NCI-H774 (cell line): ENCODE data around the gene WDR90.

ENCODE experiments used
- DNase-seq: peaks from one replicate; lab custom pipeline; 2025; lab: John Stamatoyannopoulos, UW

Gene WDR90

DNA sequence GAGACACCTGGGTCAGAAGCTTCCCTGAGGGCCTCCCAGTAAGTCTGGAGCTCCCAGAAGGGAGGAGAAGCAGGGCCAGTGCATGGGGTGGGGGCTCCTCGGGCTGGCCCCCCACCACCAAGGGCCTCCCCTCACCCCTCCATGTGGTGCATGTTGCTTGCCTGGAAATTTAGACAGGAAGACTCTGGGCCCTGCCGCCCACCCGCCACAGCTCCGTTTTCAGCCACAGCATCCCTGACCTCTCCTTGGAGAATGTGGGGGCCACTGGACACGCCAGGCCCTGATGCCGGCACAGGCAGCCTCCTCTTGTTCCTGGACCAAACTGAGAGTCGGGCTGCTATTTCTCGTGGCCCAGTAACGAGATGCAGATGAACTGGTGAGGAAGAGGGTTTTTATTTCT is 10.3 kb upstream of the WDR90 start:
- no peak for DNase-seq

DNA sequence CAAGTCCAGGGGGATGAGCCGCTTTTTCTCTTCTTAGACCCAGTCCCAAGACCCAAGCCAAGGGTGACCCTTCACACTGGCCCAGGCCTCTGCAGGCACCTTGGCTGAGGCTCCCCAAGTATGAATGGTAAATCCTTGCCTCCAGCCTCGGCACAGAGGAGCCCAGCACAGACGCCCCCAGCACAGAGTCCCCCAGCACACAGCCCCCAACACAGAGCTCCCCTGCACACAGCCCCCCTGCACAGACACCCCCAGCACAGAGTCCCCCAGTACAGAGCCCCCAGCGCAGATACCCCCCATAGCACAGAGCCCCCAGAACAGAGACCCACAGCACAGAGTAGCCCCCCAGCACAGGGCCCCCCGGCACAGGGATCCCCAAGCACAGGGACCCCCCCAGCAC is 8.6 kb upstream of the WDR90 start:
- no peak for DNase-seq

DNA sequence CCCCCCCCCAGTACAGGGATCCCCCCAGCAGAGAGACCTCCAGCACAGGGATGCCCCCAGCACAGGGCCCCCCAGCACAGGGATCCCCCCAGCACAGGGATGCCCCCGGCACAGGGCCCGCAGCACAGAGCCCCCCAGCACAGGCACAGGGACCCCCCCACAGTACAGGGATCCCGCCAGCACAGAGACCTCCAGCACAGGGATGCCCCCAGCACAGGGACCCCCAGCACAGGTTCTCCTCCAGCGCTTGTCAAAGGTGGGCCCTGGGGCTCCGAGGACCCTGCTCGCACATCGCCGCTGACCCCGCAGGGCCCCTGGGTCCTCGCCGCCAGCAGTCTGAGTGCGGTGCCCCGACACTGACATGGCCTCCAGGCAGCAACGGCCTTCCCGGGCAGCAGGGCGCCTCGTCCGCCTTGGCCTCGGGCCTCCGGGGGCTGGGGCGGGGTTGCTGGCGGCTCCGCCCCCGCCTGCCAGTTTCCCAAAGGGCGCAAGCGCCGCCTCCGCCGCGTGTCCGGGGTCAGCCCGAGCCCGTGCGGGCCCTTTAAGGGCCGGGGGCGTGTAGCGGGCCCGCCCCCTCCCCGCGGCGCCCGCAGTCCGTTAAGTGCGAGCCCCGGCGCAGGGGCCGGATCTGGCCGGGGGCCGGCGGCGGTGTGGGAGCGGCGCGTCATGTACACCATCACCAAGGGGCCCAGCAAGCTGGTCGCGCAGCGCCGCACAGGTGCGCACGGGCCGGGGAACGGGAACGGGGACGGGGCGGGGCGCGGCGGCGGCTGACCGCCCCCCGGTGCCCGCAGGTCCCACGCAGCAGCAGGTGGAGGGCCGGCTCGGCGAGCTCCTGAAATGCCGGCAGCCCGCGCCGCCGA is 7.6 kb upstream of the WDR90 start, which contains the start of gene MCRIP2:
MCRIP2 (plus strand) TSS at position 503 of the 863 bp plus-strand sequence; CDS start at position 667, 164 bp downstream.
- peak; percentile 58 for DNase-seq

DNA sequence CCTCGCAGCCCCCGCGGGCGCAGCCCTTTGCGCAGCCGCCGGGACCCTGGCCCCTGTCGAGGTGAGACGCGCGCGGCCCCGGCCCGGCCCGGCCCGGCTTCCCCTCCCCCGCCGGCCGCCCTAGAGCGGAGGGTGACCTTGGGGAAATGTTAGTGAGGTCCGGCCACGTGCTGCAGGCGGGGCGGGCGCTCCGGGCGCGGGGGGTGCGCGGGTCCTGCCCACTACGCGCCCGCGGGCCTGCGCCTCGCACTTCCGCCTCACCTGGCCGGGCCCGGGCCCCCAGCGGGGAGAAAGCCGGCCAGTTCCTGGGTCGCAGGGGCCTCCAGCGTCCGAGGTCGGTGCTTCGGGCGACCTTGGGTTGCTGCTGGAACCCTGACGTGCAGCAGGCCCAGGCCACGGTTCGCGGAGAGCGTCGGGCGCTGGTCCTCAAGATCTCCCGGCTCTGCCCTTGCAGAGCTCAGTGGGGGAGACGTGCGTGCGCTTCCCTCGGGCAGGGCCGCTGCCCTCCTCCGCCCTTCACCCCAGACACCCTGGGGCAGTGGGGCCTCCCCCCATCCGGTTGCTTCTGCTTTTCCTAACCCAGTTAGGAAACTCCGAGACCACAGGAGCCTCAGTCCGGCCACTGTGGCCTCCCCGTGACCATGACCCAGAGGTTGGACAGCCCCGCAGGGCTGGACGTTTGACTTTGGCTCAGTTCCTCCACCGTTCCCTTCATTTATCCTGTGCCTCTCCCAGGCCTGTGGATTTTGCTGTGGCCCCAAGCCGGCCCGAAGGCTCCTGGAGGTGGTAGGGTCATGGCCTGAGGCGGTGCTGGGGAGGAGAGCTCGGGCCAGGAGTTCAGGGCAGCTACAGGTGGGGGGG is 6.7 kb upstream of the WDR90 start:
- no peak for DNase-seq

DNA sequence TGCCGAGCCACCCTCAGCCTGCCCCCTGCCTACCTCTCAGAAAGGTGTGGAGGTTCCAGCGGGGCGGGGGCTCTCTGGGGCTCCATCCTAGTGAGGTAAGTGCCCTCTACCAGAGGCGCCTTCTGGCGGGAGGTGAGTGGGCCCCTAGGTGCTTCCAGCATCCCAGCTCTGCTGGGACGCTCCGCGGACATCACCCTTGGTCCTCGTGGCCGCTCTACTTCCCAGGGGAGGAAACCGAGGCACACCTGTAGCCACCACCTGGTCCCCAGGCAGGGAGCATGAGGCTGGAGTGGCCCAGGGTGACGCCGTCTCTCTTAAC is 6.2 kb upstream of the WDR90 start:
- DNase-seq, result no peak

DNA sequence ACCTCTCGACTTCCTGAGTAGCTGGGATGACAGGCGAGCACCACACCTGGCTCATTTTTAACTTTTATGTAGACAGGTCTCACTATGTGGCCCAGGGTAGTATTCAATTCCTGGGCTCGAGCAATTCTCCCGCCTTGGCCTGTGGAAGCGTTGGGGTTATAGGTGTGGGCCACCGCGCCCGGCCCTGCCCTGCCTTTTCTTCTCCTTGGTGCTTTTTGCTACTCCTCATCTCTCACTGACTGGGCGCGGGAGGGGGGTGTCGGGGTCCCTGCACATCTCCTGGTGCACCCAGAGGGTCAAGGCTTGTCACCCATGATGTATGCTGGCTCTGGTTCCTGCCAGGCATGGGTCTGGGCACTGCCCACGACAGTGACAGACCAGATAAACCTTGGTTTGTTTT is 4.6 kb upstream of the WDR90 start:
- no peak for DNase-seq

DNA sequence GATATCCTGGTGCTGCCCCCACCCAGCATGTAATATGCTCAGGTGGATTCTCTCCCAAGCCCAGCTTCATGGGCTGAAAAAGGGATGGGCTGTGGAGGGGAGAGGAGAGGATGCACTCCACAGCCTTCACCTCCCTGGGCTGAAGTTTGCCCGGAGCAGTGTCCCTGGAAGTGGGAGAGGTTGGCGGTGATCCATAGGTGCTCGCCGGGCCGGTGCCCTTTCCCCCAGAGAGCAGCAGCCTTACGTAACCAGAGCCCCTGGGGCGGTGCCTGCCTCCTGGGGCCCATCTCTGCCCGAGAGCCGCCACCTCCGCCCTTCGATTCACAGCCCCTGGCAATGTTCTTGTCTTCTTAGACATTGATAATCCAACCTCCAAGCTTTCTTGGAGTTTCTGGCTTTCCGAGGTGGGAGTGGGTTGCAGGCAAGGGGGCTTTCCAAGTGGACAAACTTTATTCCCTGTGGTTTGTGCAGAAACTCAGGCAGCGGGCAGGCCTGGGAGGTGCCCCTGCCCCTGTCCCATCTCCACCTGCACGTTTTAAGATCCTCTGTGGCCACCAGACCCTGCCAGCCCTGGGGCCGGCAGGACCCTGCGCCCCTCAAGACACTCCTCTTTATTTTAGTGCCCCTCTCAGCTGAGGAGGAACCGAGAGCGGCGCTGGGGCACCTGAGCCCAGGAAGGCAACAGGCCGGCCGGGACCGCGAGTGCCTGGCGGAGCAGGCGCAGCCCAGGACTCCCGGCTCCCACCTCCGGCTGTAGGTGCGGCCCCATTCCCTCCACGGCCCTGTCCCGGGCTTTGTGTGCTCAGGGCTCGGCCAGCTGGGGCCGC is 3.1 kb upstream of the WDR90 start:
- DNase-seq, result no peak

DNA sequence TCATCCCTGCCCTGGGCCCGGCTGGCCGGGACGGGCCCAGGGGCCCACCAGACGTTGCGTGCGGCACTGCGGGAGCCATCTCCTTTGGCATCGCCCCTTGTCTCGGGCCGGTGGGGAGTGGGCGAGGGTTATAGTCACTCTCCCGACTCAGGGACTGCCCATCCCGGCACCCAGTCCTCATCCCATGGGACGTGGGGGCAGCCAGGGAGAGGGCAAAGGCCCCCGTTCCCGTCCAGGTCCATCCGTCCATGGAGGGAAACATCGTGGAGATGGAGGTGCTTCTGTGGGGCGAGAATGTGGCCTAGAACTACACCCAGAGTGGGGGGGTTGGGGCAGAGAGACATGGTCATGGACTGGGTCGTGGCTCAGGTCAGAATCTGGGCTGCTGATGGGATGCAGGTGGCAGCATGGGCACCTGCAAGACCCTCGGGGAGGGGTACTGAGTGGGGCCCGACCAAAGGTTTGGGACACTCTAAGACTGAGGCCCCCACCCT is 2.4 kb upstream of the WDR90 start:
- no peak for DNase-seq

DNA sequence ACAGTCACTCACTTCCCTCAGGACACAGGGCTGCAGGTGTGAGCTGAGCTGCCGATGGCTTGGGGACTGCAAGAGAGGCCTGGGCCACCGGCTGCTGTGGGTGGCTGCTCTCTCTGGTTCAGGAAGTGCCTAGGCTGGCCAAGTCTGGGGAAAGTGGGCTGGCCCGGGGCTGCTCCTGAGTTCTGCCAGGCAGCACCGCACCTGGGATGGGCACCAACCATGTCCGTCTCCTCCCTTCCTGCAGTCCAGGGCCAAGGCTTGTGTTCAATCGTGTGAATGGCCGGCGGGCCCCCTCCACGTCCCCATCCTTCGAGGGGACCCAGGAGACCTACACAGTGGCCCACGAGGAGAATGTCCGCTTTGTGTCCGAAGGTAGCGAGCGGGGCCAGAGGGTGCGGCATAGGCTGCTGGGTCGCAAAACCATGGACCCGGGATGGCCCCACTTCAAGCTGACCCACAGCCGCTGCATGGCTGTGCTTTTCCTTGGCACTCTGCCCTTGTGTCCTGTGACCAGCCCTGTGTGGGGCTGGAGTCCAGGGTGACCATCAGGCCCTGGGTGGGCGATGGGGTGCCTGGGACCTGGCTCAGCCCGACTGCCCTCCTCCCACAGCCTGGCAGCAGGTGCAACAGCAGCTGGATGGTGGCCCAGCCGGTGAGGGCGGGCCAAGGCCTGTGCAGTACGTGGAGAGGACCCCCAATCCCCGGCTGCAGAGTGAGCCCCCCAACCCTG is 1.8 kb upstream of the WDR90 start:
- DNase-seq, result no peak

DNA sequence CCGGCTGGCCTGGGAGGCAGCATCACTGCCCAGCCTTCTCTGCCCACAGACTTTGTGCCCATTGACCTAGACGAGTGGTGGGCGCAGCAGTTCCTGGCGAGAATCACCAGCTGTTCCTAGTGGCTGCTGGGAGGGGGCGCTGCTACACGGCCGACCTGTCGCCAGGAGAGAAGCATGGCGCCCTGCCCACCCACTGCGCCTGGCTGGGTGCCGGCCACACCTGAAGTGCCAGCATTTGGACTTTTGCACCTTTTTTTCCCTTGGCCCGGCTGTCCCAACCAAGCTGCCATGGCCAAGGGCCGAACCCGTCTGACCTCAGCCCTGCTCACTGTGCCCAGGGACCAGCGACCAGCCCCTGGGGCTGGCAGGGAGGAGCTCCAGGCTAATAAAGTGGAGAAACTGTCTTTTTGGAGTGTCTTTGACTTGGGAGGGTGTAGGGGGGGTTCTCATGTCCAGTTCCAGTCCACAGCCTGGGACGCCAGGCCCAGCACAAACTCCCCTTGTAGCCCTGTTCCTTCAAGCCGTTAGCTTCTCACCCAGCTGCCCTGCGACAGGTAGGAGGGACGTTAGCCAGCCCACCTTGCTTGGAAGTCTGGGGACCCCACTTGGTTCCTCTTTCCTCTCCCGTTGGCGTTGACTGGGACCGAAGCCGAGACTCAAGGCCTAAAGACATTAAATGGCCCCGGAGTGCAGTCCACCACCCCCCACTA is 939 bp upstream of the WDR90 start:
- DNase-seq, result no peak

DNA sequence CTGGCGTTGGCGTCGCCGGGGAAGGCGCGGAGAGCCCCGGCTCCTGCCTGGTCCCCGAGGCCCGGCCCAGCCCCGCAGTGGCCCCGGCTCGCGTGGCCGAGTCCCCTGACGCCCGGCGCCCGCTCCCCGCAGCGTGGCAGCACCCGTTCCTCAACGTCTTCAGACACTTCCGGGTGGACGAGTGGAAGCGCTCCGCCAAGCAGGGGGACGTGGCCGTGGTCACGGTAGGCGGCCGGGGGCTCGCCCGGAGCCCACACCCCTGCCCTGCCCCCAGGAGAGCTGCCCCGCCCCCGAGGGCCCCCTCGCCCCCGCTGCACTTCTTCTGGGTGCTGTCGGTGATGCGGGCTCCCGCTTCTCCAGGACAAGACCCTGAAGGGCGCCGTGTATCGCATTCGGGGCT is 466 bp downstream of the WDR90 start:
- no peak for DNase-seq

DNA sequence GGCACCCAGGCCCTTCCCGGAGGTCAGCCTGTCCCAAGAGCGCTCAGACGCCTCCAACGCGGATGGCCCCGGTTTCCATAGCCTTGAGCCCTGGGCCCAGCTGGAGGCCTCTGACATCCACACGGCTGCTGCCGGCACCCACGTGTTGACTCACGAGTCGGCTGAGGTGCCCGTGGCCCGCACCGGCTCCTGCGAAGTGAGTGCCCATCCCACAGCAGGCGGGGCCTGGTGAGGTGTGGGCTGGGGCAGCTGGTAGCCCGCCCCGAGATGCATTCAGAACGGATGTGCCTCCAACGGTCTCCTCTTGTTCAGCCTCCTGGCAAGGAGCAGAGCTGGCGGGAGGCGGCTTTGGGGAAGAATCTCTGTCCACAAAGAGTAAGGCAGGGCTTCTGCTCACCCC is 2.7 kb downstream of the WDR90 start:
- DNase-seq, result no peak

DNA sequence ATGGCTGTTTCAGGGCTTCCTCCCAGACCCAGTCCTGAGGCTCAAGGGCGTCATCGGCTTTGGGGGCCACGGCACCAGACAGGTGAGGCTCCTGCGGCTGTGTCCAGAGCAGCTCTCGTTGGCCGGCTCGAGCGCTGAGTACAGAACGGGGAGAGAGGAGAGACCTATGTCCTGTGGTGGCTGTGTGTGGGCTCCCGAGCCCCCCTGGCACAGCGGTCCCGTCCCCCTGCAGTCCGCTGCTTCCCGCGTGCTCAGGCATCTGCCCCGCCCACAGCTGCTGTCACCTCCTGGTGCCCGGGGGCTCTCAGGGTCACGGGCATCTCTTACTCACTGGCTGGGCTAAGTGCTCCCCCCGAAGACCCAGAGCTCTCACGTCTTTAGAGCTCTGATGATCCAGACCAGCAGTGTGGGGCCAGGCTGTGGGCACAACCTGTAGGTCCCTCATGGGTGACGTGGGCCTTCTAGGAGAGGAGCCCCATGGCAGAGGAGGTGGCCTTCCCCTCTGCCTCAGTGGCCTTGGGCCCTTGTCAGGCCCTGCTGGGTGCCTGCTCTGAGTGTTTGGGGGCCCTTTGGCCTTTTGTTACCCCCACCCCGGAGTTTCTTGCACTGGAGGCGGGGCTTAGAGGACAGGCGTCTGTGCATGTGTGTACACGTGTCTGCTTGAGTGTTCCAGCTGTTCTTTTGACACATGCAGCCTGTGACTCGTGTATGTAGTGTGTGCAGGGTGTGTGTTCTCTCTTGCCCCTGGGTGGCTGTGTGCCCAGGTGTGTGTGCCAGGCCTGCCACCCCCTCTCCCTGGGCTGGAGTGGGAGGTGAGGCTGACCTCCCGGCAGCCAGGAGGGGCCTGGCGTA is 3.5 kb downstream of the WDR90 start:
- no peak for DNase-seq

DNA sequence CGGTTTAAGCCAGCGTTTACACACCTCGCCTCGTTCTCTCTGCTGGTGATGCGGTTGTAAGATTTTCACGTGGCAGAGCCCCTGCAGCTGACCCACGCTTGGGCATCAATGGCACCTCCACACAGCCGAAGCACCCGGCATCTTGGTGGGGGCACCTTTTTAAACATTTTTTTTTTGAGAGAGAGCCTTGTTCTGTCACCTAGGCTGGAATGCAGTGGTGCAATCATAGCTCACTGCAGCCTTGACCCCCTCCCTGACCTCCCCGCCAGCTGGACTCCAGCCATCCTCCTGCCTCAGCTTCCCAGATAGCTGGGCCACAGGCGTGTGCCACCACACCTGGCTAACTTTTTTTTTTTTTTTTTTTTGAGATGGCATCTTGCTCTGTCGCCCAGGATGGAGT is 4.9 kb downstream of the WDR90 start:
- DNase-seq, result no peak

DNA sequence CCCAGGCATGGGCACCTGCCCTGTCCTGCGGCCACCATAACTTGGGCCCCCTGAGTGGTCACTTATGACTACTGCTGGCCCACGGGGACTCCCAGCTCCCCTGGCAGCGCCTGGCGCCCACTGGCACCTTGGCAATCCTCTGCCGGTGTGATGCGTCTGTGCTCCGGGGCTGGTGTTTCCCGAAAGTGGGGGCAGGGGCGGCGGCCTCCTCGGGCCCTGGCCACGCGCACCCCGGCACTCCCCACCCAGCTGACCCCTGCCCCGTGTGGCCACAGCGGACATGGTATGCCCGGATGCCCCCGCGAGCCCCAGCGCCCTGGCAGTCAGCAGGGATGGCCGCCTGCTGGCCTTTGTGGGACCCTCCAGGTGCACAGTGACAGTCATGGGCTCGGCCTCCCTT is 8.3 kb downstream of the WDR90 start:
- no peak for DNase-seq

DNA sequence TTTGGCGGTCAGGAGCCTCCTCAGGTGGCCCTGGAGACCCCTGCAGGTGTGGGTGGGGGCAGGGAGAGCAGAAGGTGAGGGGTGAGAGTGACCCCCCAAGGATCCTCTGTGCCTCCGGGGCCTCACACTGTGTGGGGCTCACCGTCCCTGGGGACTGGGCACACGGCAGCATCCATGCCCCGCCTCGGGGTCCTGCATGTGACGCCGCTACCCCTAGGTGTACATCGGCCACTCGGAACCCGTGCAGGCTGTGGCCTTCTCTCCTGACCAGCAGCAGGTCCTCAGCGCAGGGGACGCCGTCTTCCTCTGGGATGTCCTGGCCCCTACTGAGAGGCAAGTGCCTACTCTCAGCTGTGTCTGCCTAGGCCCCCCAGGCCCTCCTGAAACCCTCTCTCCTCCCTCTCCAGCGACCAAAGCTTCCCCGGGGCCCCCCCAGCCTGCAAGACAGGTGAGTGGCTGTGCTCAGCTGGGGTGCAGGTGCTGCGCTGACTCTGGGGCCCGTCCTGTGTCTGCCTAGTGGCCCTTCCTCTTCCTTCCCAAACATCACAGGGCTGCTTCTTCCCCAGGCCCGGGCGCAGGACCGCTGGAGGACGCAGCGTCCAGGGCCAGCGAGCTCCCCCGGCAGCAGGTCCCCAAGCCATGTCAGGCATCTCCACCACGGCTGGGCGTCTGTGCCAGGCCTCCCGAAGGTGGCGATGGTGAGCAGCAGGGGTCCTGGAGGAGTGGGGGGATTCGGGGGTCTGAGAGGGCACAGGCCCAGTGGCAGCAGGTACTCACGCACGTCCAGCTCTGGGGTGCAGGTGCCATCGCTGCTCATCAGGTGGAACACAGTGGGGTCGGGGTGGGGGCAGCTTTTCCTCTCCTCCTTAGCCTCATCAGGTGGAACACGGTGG is 9.8 kb downstream of the WDR90 start:
- no peak for DNase-seq

DNA sequence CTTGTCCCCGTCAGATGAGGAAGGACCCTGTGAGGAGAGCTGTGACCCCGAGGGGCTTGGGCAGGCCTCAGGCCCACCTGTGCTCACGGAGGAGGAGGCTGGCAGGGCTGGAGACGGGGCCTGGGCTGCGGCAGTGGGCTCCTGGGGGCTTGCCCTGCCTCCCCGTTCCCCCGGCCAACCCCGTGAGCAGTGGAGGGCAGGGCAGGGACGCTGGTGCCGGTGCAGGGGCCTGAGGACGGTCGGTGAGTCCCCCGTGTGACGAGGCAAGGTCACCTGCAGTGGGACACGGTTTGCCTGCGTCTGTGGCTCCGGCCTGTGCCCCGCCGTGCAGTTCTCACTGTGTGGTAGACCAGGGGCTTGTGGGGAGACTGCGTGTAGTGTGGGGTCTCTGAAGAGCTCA is 10.5 kb downstream of the WDR90 start:
- DNase-seq, result no peak

DNA sequence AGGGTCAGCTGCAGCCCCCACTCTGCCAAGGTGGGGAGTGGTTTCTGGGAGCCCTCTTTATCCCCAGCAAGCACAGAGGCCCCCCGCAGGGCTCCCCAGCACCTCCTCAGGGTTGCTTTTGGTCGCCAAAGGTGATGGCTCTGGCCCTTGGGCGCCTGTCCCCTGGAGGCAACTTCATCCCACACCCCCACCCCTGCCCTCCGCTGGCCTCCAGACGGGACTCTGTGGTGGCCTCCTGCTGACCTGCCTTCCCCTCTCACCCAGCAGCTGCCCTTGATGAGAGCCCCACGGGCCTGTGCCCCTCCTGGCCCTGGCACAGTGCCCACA is 10.9 kb downstream of the WDR90 start:
- DNase-seq, result no peak
